ENCODE data around the gene MIA.

- no peak for TF ChIP-seq EP300 (IDR thresholded peaks at IDR 0.05)
- no peak for TF ChIP-seq POLR2A (IDR thresholded peaks at IDR 0.05)
- TF ChIP-seq CTCF (IDR thresholded peaks at IDR 0.05): no peak
These were observed 27.8 kb upstream of the MIA start for GRCh38 chr19:40747536-40747935.

Measured in tibial nerve (tissue), 4 donors.